CD4-positive, alpha-beta T cell (primary cell): Measurements from ENCODE around the gene TGFBI. TPM values are rescaled to one million over a fixed set of nuclear protein-coding genes. Genes with fewer than 3 reads are reported as not detected.
A peak's percentile ranks its signal among the peaks of the same experiment; 100 is the strongest.

ENCODE experiments used
- ATAC-seq: fragments of 200-7000 bp; cut with Tn5 transposase; one replicate; pipeline ENCODE4 v1.10.0; 2022; ENCODE audit warnings: mild to moderate bottlenecking; ENCODE audit not compliant: poor library complexity
- CTCF ChIA-PET: fragments of 350-600 bp; sonication (Branson Sonifier 250); formaldehyde crosslinking; loops from one replicate; lab custom pipeline; 2021; ENCODE audit warnings: antibody characterized with exemption, inconsistent platforms; lab: Charles Lee
- POLR2A ChIA-PET: fragments of 350-600 bp; sonication (Branson Sonifier 250); formaldehyde crosslinking; loops from one replicate; lab custom pipeline; 2021; ENCODE audit warnings: antibody characterized with exemption, inconsistent platforms; lab: Charles Lee
- DNase-seq, 14 experiments: peaks; one replicate each; pipeline ENCODE4 v3.0.0-alpha.2; 2013 to 2020; ENCODE audit warnings: mixed read lengths in 2 of 14
- H3K27ac ChIP-seq, 2 donors: one replicate each; pipeline versions ENCODE4 v1.5.1 to v1.7.0; 2013; ENCODE audit warnings: low read length in 2 of 2, low read depth in 1 of 2, mild to moderate bottlenecking in 1 of 2
- H3K27me3 ChIP-seq, 2 experiments: 1 replicate in 1 of 2; 2 replicates in 1 of 2; pipeline versions ENCODE4 v1.6.1 to v1.7.0; 2013; ENCODE audit warnings: low read length in 2 of 2, control low read depth in 1 of 2, mild to moderate bottlenecking in 1 of 2, moderate library complexity in 1 of 2; ENCODE audit not compliant: insufficient read depth in 2 of 2, control insufficient read depth in 1 of 2
- H3K36me3 ChIP-seq: one replicate; pipeline ENCODE4 v1.6.1; 2013; ENCODE audit warnings: low read length, control low read depth; ENCODE audit not compliant: insufficient read depth
- H3K4me1 ChIP-seq: one replicate; pipeline ENCODE4 v1.6.1; 2013; ENCODE audit warnings: low read length, control low read depth; ENCODE audit not compliant: insufficient read depth
- H3K4me3 ChIP-seq: one replicate; pipeline ENCODE4 v1.5.1; 2013; ENCODE audit warnings: mild to moderate bottlenecking, low read length, moderate library complexity
- H3K9me3 ChIP-seq, 2 experiments: 1 replicate in 1 of 2; 2 replicates in 1 of 2; pipeline versions ENCODE4 v1.6.1 to v1.7.0; 2013; ENCODE audit warnings: low read length in 2 of 2, mild to moderate bottlenecking in 2 of 2, control low read depth in 1 of 2, moderate library complexity in 1 of 2; ENCODE audit not compliant: control insufficient read depth in 1 of 2, insufficient read depth in 1 of 2
- H3K27ac Mint-ChIP-seq: one replicate; pipeline ENCODE4 v1.8.0; 2020; ENCODE audit warnings: mixed read lengths
- H3K27me3 Mint-ChIP-seq: one replicate; pipeline ENCODE4 v1.8.0; 2021; ENCODE audit warnings: mixed read lengths
- H3K36me3 Mint-ChIP-seq: one replicate; pipeline ENCODE4 v1.8.0; 2021; ENCODE audit warnings: low read depth, mixed read lengths
- H3K4me1 Mint-ChIP-seq: one replicate; pipeline ENCODE4 v1.8.0; 2021; ENCODE audit warnings: low read depth, mixed read lengths
- H3K4me3 Mint-ChIP-seq: one replicate; pipeline ENCODE4 v1.8.0; 2020; ENCODE audit warnings: mild to moderate bottlenecking, mixed read lengths
- H3K9me3 Mint-ChIP-seq: one replicate; pipeline ENCODE4 v1.8.0; 2020; ENCODE audit warnings: mixed read lengths
- CTCF ChIP-seq: fragments of 200-600 bp; IDR thresholded peaks from one replicate; pipeline ENCODE4 v1.8.0; 2022; ENCODE audit warnings: antibody characterized with exemption, mild to moderate bottlenecking
- intact Hi-C, 2 experiments: fragments of 100-400 bp; cut with DNase I in 1 of 2; cut with micrococcal nuclease in 1 of 2; formaldehyde crosslinking; loops; one replicate each; pipeline versions ENCODE4 v1.15.1 to v1.9.0; 2023 to 2025; cut with DNase I, micrococcal nuclease
- total RNA-seq, 174 experiments: library from RNA in 2 of 174; stranded (reverse) in 2 of 174; gene quantifications; one replicate each; pipeline ENCODE4 v1.2.3 and lab custom pipeline; 2021 to 2026

Gene TGFBI
- total RNA-seq, 2 experiments from 2014 or later, result 4.8 to 5.9 TPM

DNA sequence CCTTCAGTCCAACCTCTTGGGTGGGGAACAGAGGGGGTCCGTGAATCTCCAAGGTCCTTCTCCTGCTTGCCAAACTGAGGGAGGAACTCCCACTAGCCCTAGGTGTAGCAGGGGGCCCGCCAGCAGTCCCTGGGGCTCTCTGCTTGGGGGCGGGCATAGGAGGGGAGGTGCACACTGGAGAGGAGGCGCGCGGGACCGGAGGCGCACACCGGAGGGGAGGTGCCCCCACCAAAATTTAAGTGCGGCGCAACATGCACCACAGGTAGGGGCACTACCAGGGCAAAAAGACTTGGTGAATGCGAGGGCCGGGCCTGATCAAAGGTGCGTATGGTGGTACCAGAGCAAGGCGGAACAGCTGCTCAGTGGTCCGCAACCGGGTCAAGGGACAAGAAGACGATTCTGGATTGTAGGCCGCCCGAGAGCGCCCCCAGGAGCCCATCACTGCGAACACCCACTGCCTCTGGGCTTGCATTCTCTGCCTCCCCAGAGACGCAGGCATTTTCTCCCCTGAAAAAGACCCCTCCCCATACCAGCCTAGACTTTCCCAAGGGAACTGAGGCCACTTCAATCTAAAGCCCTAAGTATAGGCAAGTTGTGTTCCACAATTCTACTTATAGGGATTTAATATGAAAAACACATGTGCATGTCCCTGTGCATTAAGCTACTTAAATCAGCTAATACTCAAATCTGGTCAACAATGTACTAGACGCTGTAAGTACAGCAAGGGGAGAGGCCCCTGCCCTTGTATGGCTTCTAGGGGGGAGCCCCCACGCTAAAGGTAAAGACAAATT lies 50.6 kb downstream of the TGFBI start:
- Mint-ChIP-seq H3K27me3 (peaks cover 46% of the 10 kb centered on the region), H3K27ac (no peak overlapping the region), H3K4me1 (no peaks in the 10 kb centered on the region), H3K4me3 (peak overlapping the region; percentile 43), H3K9me3 (no peaks in the 10 kb centered on the region), H3K36me3 (no peaks in the 10 kb centered on the region)
- peaks cover 22 to 49% of the 10 kb centered on the region in 2 experiments for H3K27me3 ChIP-seq
- intact Hi-C loops, result no loop called here
- ATAC-seq (no peak), DNase-seq (no peak)
- no peaks in the 10 kb centered on the region for H3K36me3 ChIP-seq
- ChIA-PET CTCF (no interaction called here), POLR2A (no interaction called here)
- no peak overlapping the region for H3K27ac ChIP-seq
- no peak for TF ChIP-seq CTCF
- peaks cover 18% of the 10 kb centered on the region for H3K4me1 ChIP-seq
- peak overlapping the region; percentile 29 for H3K4me3 ChIP-seq
- peaks cover 0 to 5% of the 10 kb centered on the region in 2 experiments for H3K9me3 ChIP-seq

GRCh38 chr5:136080113-136080482 lies 51.3 kb downstream of the TGFBI start:
- ATAC-seq (no peak), DNase-seq (no peak)
- Histone ChIP-seq H3K27ac (no peak overlapping the region), H3K27me3 (peaks cover 22 to 49% of the 10 kb centered on the region in 2 experiments), H3K4me1 (peaks cover 18% of the 10 kb centered on the region), H3K4me3 (peak overlapping the region; percentile 29), H3K36me3 (no peaks in the 10 kb centered on the region), H3K9me3 (peaks cover 0 to 5% of the 10 kb centered on the region in 2 experiments)
- ChIA-PET POLR2A (no interaction called here), CTCF (no interaction called here)
- H3K27ac Mint-ChIP-seq, result no peak overlapping the region
- intact Hi-C loops, result loop anchor here in 1 of 2 experiments (10.0 kb wide), 1 partner anchor 615 kb away; no protein-coding TSS in a partner anchor
- H3K4me3 Mint-ChIP-seq, result peak overlapping the region; percentile 67
- no peaks in the 10 kb centered on the region for H3K36me3 Mint-ChIP-seq
- no peaks in the 10 kb centered on the region for H3K9me3 Mint-ChIP-seq
- no peak for TF ChIP-seq CTCF
- H3K4me1 Mint-ChIP-seq, result no peaks in the 10 kb centered on the region
- H3K27me3 Mint-ChIP-seq, result peaks cover 47% of the 10 kb centered on the region

GRCh38 chr5:136080483-136081216 lies 51.9 kb downstream of the TGFBI start:
- H3K9me3 ChIP-seq, result peaks cover 0 to 5% of the 10 kb centered on the region in 2 experiments
- Mint-ChIP-seq H3K27ac (no peak overlapping the region), H3K27me3 (peaks cover 51% of the 10 kb centered on the region), H3K4me3 (peak overlapping the region; percentile 67), H3K4me1 (no peaks in the 10 kb centered on the region), H3K9me3 (no peaks in the 10 kb centered on the region), H3K36me3 (no peaks in the 10 kb centered on the region)
- POLR2A ChIA-PET, result no interaction called here
- intact Hi-C loops, result loop anchor here in 1 of 2 experiments (10.0 kb wide), 1 partner anchor 616 kb away; no protein-coding TSS in a partner anchor
- peak; percentile 12 to 78 (median 47) for DNase-seq
- H3K27me3 ChIP-seq, result peaks cover 22 to 49% of the 10 kb centered on the region in 2 experiments
- no peak for TF ChIP-seq CTCF
- peak overlapping the region; percentile 29 for H3K4me3 ChIP-seq
- H3K4me1 ChIP-seq, result peaks cover 18% of the 10 kb centered on the region
- no peak overlapping the region for H3K27ac ChIP-seq
- no peaks in the 10 kb centered on the region for H3K36me3 ChIP-seq
- CTCF ChIA-PET, result no interaction called here
- ATAC-seq, result peak; percentile 94
